ENCODE data around the gene IFNA6. TPM values are rescaled to one million over a fixed set of nuclear protein-coding genes. Genes with fewer than 3 reads are reported as not detected.

Gene IFNA6
- total and polyA plus RNA-seq, 10 of the 15 experiments (the other 5 are each of a cell fraction or from before 2014, with no cell fraction given) = 0.04 TPM; not detected in 9

- TF ChIP-seq REST (IDR thresholded peaks at IDR 0.05; ENCODE audit: low read depth, low read length) = no peak
- TF ChIP-seq CREB1 (IDR thresholded peaks at IDR 0.05; ENCODE audit: low read depth) = peak; percentile 82
- no peak for TF ChIP-seq EGR1 (IDR thresholded peaks at IDR 0.05; ENCODE audit: borderline replicate concordance in 1 of 2, low read depth in 2 of 2, low read length in 2 of 2)
- TF ChIP-seq PKNOX1 (IDR thresholded peaks at IDR 0.05) = peak; percentile 84
- TF ChIP-seq RFX5 (IDR thresholded peaks at IDR 0.05; ENCODE audit: low read depth, low read length) = 0 out of 2 replicates have a peak, but pooled peaks have one; percentile 20
- TF ChIP-seq BHLHE40 (IDR thresholded peaks at IDR 0.05; ENCODE audit: borderline replicate concordance in 1 of 2, low read depth in 2 of 2, low read length in 1 of 2) = peak; percentile 75 to 86
- TF ChIP-seq ZNF687 (IDR thresholded peaks at IDR 0.05) = no peak
- TF ChIP-seq, protein P1, sequence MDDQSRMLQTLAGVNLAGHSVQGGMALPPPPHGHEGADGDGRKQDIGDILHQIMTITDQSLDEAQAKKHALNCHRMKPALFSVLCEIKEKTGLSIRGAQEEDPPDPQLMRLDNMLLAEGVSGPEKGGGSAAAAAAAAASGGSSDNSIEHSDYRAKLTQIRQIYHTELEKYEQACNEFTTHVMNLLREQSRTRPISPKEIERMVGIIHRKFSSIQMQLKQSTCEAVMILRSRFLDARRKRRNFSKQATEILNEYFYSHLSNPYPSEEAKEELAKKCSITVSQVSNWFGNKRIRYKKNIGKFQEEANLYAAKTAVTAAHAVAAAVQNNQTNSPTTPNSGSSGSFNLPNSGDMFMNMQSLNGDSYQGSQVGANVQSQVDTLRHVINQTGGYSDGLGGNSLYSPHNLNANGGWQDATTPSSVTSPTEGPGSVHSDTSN (IDR thresholded peaks at IDR 0.05; ENCODE audit: insufficient replicate concordance, low read depth, low read length) = no peak
- no peak for TF ChIP-seq ZSCAN29 (IDR thresholded peaks at IDR 0.05)
- peak; percentile 100 for TF ChIP-seq IKZF2 (IDR thresholded peaks at IDR 0.05)
- TF ChIP-seq PAX8 (IDR thresholded peaks at IDR 0.05) = no peak
- no peak for TF ChIP-seq MYC (IDR thresholded peaks at IDR 0.05; ENCODE audit: insufficient read depth, insufficient read length, insufficient replicate concordance, low read length, severe bottlenecking)
- TF ChIP-seq IKZF1 (conservative IDR thresholded peaks at IDR 0.05) = peak; percentile 98
- TF ChIP-seq ZBTB4 (CRISPR knock-in tag; IDR thresholded peaks at IDR 0.05) = no peak
Measured at GRCh38 chr9:21381448-21382339, 31.0 kb upstream of the IFNA6 start (continued).
